Astrocyte of the spinal cord (primary cell): ENCODE results near the gene SLC12A5.
A peak's percentile ranks its signal among the peaks of the same experiment; 100 is the strongest.

ENCODE experiments used
- DNase-seq: peaks from one replicate; pipeline ENCODE4 v3.0.0; 2011; ENCODE audit warnings: low read depth, low spot score
- H3K4me3 ChIP-seq: 2 replicates; pipeline ENCODE4 v1.5.1; 2011; ENCODE audit warnings: low read depth, mild to moderate bottlenecking, low read length, moderate library complexity
- CTCF ChIP-seq: IDR thresholded peaks from 2 replicates; pipeline ENCODE4 v1.5.1; 2012; ENCODE audit warnings: low read depth, mild to moderate bottlenecking, low read length, inconsistent platforms
- in situ Hi-C: cut with HindIII; loops from 2 replicates; pipeline ENCODE4 v1.10.0; 2017; ENCODE audit warnings: low sequenced_read_pairs

SLC12A5 gene

GRCh38 chr20:46025376-46025783 is 3.6 kb upstream of the SLC12A5 start:
- in situ Hi-C loops: no loop called here
- no peak for TF ChIP-seq CTCF
- H3K4me3 ChIP-seq: no peak overlapping the region
- DNase-seq: no peak

- peak; percentile 63 for DNase-seq
- in situ Hi-C loops: no loop called here
- no peak for TF ChIP-seq CTCF
- no peak overlapping the region for H3K4me3 ChIP-seq
Observed at GRCh38 chr20:46027245-46027853, 1.7 kb upstream of the SLC12A5 start.

GRCh38 chr20:46028110-46028509 is 905 bp upstream of the SLC12A5 start:
- DNase-seq: no peak
- in situ Hi-C loops: no loop called here
- H3K4me3 ChIP-seq: no peak overlapping the region
- TF ChIP-seq CTCF: no peak

- no peak for TF ChIP-seq CTCF
- H3K4me3 ChIP-seq: no peak overlapping the region
- in situ Hi-C loops: no loop called here
- no peak for DNase-seq
Observed at GRCh38 chr20:46030284-46031013, 1.4 kb downstream of the SLC12A5 start.

GRCh38 chr20:46031014-46031569 is 2.1 kb downstream of the SLC12A5 start:
- no peak overlapping the region for H3K4me3 ChIP-seq
- no peak for DNase-seq
- no peak for TF ChIP-seq CTCF
- in situ Hi-C loops: no loop called here

- no peak for DNase-seq
- no peak overlapping the region for H3K4me3 ChIP-seq
- TF ChIP-seq CTCF: no peak
- in situ Hi-C loops: no loop called here
Observed at GRCh38 chr20:46031701-46032254, 2.8 kb downstream of the SLC12A5 start.
